HEK293 (cell line): ENCODE measurements around the gene PEX6.

ENCODE experiments used
- HIC1 ChIP-seq: fragments of 450-650 bp; formaldehyde crosslinking; IDR thresholded peaks from 2 replicates; pipeline ENCODE4 v1.5.1; 2016; ENCODE audit warnings: missing biosample characterization, missing genetic modification characterization
- INSM2 ChIP-seq: fragments of 450-650 bp; formaldehyde crosslinking; IDR thresholded peaks from 2 replicates; pipeline ENCODE4 v1.5.1; 2016; ENCODE audit warnings: missing biosample characterization, missing genetic modification characterization
- KLF17 ChIP-seq: fragments of 450-650 bp; formaldehyde crosslinking; IDR thresholded peaks from 2 replicates; pipeline ENCODE4 v1.5.1; 2016; ENCODE audit warnings: missing biosample characterization, missing genetic modification characterization
- PATZ1 ChIP-seq: fragments of 450-650 bp; formaldehyde crosslinking; IDR thresholded peaks from 2 replicates; pipeline ENCODE4 v1.5.1; 2016; ENCODE audit warnings: missing biosample characterization, missing genetic modification characterization
- PRDM4 ChIP-seq: fragments of 450-650 bp; formaldehyde crosslinking; IDR thresholded peaks from 2 replicates; pipeline ENCODE4 v1.5.1; 2017; ENCODE audit warnings: missing biosample characterization, missing genetic modification characterization
- YY2 ChIP-seq: fragments of 450-650 bp; formaldehyde crosslinking; IDR thresholded peaks from 2 replicates; pipeline ENCODE4 v1.5.1; 2016; ENCODE audit warnings: missing biosample characterization, missing genetic modification characterization
- ZBTB11 ChIP-seq: fragments of 450-650 bp; formaldehyde crosslinking; conservative IDR thresholded peaks from 2 replicates; pipeline ENCODE4 v1.5.1; 2016; ENCODE audit warnings: low read depth, missing biosample characterization, missing genetic modification characterization
- ZBTB17 ChIP-seq: fragments of 450-650 bp; formaldehyde crosslinking; IDR thresholded peaks from 2 replicates; pipeline ENCODE4 v1.5.1; 2016; ENCODE audit warnings: missing biosample characterization, missing genetic modification characterization
- ZBTB20 ChIP-seq: fragments of 450-650 bp; formaldehyde crosslinking; IDR thresholded peaks from 2 replicates; pipeline ENCODE4 v1.5.1; 2016; ENCODE audit warnings: missing biosample characterization, missing genetic modification characterization
- ZFHX2 ChIP-seq: fragments of 450-650 bp; formaldehyde crosslinking; conservative IDR thresholded peaks from 2 replicates; pipeline ENCODE4 v1.5.1; 2016; ENCODE audit warnings: missing biosample characterization, missing genetic modification characterization
- ZFP41 ChIP-seq: fragments of 450-650 bp; formaldehyde crosslinking; IDR thresholded peaks from 2 replicates; pipeline ENCODE4 v1.5.1; 2016; ENCODE audit warnings: missing biosample characterization, missing genetic modification characterization, borderline replicate concordance
- ZNF214 ChIP-seq: fragments of 450-650 bp; formaldehyde crosslinking; IDR thresholded peaks from 2 replicates; pipeline ENCODE4 v1.5.1; 2017; ENCODE audit warnings: missing biosample characterization, mild to moderate bottlenecking, missing genetic modification characterization, borderline replicate concordance
- ZNF24 ChIP-seq: fragments of 450-650 bp; formaldehyde crosslinking; IDR thresholded peaks from 2 replicates; pipeline ENCODE4 v1.5.1; 2016; ENCODE audit warnings: missing biosample characterization, missing genetic modification characterization
- ZNF324 ChIP-seq: fragments of 450-650 bp; formaldehyde crosslinking; IDR thresholded peaks from 2 replicates; pipeline ENCODE4 v1.5.1; 2016; ENCODE audit warnings: missing biosample characterization, missing genetic modification characterization
- ZNF366 ChIP-seq: fragments of 450-650 bp; formaldehyde crosslinking; conservative IDR thresholded peaks from 2 replicates; pipeline ENCODE4 v1.5.1; 2016; ENCODE audit warnings: missing biosample characterization, missing genetic modification characterization
- ZNF398 ChIP-seq: fragments of 450-650 bp; formaldehyde crosslinking; IDR thresholded peaks from 2 replicates; pipeline ENCODE4 v1.5.1; 2017; ENCODE audit warnings: missing biosample characterization, missing genetic modification characterization
- ZNF571 ChIP-seq: fragments of 450-650 bp; formaldehyde crosslinking; IDR thresholded peaks from 2 replicates; pipeline ENCODE4 v1.5.0; 2017; ENCODE audit warnings: missing biosample characterization, missing genetic modification characterization
- ZNF660 ChIP-seq: fragments of 450-650 bp; IDR thresholded peaks from 2 replicates; pipeline ENCODE4 v1.5.1; 2018; ENCODE audit warnings: missing biosample characterization, mild to moderate bottlenecking, missing genetic modification characterization
- ZNF692 ChIP-seq: fragments of 450-650 bp; formaldehyde crosslinking; IDR thresholded peaks from 2 replicates; pipeline ENCODE4 v1.5.1; 2016; ENCODE audit warnings: missing biosample characterization, missing genetic modification characterization
- ZSCAN30 ChIP-seq: fragments of 450-650 bp; IDR thresholded peaks from 2 replicates; pipeline ENCODE4 v1.5.1; 2018; ENCODE audit warnings: missing biosample characterization, mild to moderate bottlenecking, missing genetic modification characterization, moderate library complexity

Gene PEX6

GRCh38 chr6:42984001-42984923 is 5.3 kb upstream of the PEX6 start, which contains the start of gene PPP2R5D (continued):
- peak; percentile 21; the same call in 1 of the 2 replicates for TF ChIP-seq ZNF366 (tag by site-specific recombination)
- peak; percentile 45; the same call in 1 of the 2 replicates for TF ChIP-seq ZBTB17 (tag by site-specific recombination)
- TF ChIP-seq ZFP41, result no peak
- TF ChIP-seq PRDM4 (tag by site-specific recombination), result no peak
- no peak; the same call in 1 of the 2 replicates for TF ChIP-seq ZNF214 (tag by site-specific recombination)
- peak; percentile 82 for TF ChIP-seq ZFHX2
- TF ChIP-seq KLF17 (tag by site-specific recombination), result peak; percentile 17; the same call in 1 of the 2 replicates
- TF ChIP-seq YY2 (tag by site-specific recombination), result no peak
- no peak for TF ChIP-seq ZNF571 (tag by site-specific recombination)
- peak; percentile 74 for TF ChIP-seq PATZ1 (tag by site-specific recombination)
- TF ChIP-seq ZNF398, result peak; percentile 91
- no peak for TF ChIP-seq ZNF24
- TF ChIP-seq INSM2, result no peak
- TF ChIP-seq ZNF324 (tag by site-specific recombination), result no peak
- TF ChIP-seq ZNF660 (tag by site-specific recombination), result 0 out of 2 replicates have a peak, but pooled peaks have one; percentile 32
- 0 out of 2 replicates have a peak, but pooled peaks have one; percentile 16 for TF ChIP-seq ZNF692
- peak; percentile 48; the same call in 1 of the 2 replicates for TF ChIP-seq ZBTB20 (tag by site-specific recombination)
- TF ChIP-seq HIC1, result peak; percentile 33; the same call in 1 of the 2 replicates
- TF ChIP-seq ZSCAN30 (tag by site-specific recombination), result peak; percentile 48; the same call in 1 of the 2 replicates
- no peak for TF ChIP-seq ZBTB11 (tag by site-specific recombination)
